ENCODE results near the gene ACBD6.

Gene ACBD6

DNA sequence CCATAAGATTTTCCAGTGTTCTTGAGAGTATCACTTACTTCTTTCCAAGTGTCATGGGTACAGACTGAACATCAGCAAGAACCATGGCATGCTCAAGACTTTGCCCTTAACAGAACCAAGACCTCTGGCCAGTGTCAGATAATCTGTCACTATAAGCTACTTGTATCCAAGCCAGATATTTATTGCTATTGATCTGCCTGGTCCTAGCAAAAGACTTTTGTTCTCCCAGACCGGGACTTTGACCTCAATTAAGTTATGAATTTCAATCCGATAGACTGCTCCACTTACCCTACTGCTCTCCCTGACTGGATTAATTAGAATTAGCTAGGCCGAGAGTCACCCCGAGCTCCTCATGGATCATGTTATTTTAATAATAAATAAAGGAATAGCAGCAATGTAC, 129.6 kb downstream of the ACBD6 start:
- DNase-seq (ENCODE audit: low read depth, low spot score) = no peak

DNA sequence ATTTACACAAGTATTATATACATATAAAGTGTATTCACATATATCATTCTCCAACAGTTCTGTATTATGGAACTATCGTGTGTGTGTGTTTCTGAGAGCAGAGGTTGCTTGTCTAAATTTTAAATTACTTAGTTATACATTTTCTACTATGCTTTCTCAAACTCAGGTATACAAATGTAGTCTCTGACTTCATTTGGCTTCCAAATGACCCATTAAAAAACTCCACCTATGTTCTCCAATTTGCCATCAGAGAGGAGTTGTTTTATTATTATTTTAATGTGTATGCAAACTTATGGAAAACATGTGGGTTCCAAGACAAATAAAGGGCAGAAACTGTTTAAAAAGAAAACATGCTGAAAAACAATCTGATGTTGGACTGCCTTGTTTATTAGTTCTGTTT, 131.8 kb downstream of the ACBD6 start:
- no peak for DNase-seq (ENCODE audit: low read depth, low spot score)

DNA sequence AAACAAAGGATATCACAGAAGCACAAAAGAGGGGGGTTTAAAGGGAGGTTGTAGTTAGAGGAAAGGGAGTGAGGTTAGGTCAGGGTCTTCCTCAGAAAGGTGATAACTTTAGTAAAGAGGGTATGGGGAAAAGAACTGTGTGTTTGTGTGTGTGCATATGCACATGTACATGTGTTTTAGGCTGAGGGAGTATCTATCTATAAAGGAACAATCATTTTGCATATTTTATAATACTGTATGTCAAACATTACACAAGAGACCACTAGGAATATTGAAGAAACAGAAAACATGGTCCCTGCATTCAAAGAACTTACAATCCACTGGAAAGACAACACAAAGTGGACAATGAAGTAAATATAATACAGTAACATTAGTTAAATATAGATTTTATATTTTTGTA, 132.2 kb downstream of the ACBD6 start:
- DNase-seq (ENCODE audit: low read depth, low spot score) = no peak

DNA sequence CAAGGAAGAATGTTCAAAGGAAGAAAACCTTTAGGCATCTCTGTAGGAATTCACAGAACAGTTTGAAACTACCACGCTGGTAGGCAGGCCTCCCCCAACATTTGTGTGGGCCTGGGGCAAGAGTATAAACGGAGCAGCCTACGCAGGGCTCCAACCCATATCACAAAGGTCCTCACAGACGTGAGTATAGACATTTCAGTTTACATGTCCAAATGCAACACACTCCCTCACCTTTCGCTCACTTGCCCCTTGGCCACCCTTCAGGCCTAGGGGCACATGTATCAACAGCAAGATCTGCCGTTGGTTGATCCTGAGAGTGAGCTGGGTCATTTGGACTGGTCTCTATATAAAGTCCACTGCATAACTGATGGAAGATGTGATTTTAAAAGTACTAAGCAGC, 133.3 kb downstream of the ACBD6 start:
- DNase-seq (ENCODE audit: low read depth, low spot score) = no peak

DNA sequence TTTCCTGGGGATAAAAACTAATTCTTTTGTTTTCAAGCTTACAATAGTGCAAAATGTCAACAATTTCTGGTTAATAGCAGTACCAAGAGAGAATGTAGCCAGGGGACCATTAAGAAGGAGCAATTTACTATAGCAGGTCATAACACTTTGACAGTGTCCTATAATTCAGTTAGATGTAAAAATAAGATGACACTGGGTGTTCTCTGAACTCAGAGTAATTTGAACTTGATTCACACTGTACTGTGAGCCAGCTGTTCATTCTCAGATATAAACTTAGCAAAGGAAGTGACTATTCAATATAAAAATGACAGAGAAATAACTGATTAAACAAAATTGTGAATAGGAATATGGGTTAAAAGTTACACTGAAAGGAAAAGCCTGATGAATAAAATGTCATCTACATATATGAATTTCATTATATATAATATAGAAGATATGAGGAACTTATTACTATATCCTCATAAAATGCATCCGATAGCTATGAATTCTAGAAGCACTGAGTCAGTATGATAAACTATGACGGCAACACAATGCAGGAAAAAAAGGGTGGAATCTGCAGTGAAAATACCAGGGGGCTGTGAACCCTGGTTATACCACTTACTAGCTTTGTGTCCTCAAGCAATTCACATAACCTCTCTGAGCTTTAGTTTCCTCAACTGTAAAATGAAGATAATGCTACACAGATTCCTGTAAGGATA, 135.9 kb downstream of the ACBD6 start:
- no peak for DNase-seq (ENCODE audit: low read depth, low spot score)

DNA sequence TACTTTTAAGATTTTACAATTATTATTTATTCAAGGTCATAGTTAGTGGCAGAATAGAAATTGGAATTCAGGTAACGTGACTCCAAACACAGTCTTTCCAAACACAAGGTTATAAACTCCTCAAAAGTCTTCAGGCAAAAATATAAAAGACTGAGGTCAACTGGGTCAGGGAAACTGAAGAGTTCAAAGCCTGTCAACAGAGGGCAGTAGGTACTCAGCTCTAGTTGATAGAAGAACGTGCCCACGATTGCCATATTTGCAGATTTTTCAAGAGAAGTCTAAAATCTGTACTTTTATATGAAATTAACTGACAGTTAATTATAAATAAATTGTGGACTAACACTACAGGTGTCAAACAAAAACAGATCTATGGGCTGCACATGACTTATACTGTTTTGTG, 137.3 kb downstream of the ACBD6 start:
- no peak for DNase-seq (ENCODE audit: low read depth, low spot score)

DNA sequence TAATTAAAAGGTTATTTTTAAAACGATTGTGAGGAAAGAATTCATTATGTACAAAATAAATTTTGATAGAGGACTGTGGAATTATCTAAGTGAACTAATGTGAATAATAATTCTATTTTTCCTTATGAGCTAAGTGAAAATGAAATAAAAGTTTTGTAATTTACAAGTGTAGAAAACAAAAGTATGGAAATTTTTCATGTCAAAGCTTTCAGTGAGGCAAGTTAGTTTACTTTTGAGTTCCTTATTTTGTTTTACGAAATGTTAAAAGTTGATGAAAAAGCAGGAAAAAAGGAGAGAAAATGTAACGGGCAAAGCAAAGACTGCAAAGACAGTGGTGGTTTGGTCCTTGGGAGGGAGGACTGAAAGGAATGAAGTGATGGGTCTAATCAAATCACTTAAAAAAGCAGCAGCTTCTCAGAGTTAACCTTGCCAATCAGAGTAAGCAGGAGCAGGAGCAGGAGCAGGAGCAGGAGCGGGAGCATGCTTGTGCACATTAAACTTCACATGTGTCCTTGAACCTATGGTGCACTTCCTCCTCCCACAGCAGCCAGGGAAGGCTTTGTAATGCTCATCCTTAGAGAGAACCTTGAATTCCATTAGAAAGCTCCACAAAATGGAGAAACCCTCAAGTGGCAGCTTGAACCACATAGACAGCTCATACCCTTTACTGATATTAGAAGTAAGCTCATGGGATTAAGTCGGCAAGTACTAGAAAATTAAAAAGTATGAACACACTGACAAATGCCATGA, 139.0 kb downstream of the ACBD6 start:
- DNase-seq (ENCODE audit: low read depth, low spot score) = no peak

DNA sequence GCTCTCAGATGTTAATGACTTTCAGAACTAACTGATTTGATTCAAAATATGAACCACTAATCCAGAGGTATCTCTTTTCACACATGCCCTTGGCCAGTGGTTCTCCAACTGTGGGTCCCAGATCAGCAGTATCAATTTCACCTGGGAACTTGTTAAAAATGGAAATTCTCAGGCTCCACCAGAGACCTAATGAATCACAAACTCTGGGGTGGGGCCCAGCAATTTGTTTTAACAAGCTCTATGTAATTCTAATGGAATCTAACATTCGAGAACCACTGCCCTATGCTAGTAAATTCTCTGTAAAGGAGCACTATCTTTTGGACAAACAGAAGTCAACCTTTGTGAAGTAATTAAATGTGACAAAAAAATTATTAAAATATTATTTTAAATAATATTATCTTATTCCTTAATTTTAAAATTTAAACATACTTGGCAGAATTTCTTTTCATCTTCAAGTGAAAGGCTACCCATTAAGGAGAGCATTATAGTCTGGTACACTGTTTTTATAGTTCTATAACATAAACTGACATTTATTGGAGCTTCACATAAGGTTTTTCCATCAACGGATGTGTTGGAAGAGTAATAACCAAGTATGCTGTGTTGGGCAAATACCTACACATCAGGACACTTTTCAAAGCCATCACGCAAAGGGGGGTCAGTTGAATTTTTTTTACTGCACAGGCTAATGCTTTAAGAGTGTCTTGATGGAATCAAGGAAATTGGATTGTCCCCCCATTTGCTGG, 141.9 kb downstream of the ACBD6 start:
- no peak for DNase-seq (ENCODE audit: low read depth, low spot score)

DNA sequence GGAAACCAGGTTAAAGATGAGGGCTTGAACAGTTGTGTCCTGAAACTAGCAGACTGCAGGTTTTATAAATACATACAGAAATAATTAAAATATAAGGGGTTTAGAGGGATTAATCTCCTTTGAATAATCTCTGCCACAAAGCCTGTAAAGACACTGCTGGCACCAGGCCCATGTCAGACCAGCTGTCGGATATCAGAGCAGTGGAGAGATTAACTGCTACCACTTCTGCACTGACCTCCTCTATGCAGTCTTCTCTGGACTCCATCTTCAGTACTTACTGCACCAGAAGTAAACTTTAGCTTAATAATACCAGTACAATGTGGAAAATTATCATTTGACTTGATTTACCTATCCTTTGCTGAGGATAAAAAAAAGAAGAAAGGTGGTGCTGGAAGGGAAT, 143.7 kb downstream of the ACBD6 start:
- no peak for DNase-seq (ENCODE audit: low read depth, low spot score)

DNA sequence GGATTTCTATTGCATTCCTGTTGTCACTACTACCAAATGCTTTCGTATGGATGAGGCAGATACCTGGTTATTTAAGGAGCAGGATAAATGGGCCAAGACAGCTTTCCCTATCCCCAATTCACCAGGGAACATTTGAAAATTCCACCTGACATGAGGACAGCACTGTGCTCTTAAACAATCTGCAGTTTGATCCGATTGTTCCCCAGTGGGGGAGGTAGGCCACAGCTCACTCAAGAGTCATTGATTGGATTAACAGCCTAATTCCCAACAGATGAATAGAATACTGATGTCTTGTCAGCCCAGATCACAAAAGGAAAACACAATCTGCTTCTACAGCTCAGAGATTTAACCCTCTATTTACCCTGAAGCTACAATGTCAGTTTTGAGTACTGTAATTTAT, 148.4 kb downstream of the ACBD6 start:
- DNase-seq (ENCODE audit: low read depth, low spot score) = no peak

DNA sequence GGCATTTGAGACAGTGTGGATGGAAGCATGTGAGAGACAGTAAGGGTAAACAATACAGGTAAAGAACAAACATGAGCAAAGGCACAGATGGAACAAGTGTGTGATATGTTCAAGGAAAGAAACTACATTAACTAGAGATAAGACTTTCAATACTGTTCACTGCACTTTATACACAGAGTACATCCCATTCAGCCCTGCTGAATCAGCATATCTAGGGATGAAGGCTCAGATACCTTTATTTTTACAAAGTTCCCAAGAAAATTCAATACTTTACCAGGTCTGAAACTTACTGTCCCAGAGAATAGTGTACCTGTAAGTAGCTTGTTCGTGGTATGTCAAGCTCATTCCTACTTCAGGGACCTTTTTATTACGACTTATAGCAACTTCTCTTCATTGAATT, 149.8 kb downstream of the ACBD6 start:
- no peak for DNase-seq (ENCODE audit: low read depth, low spot score)

DNA sequence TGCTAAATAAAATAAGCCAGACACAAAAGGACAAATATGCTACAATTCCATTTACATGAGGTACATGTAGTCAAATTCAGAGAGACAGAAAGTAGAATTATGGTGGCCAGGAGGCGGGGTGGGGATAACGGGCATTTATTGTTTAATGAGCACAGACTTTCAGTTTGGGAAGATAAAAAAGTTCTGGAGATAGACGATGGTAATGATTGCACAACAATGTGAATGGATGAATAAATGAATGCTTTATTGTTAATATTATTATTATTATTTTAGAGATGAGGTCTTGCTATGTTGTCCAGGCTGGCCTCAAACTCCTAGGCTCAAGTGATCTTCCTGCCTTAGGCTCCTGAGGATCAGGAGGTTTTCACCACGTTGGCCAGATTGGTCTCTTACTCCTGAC, 150.4 kb downstream of the ACBD6 start:
- no peak for DNase-seq (ENCODE audit: low read depth, low spot score)

DNA sequence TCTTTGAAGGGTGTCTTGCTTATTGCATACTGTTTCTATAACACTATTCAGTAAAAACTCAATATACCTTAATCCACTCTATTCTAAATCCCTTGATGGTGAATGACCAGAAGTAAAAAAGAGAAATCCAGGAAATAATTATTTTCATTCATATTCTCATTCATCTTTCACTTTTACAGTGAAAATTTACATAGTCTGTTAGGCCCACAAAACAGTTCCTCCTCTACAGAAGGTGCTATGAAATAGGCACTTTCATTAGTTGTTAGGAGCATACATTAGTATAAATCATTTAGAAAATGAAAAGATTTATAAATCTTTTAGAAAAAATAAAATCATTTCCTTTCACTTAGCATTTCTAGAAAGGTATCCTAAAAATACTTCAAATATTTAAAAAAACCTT, 157.2 kb downstream of the ACBD6 start:
- DNase-seq (ENCODE audit: low read depth, low spot score) = no peak

DNA sequence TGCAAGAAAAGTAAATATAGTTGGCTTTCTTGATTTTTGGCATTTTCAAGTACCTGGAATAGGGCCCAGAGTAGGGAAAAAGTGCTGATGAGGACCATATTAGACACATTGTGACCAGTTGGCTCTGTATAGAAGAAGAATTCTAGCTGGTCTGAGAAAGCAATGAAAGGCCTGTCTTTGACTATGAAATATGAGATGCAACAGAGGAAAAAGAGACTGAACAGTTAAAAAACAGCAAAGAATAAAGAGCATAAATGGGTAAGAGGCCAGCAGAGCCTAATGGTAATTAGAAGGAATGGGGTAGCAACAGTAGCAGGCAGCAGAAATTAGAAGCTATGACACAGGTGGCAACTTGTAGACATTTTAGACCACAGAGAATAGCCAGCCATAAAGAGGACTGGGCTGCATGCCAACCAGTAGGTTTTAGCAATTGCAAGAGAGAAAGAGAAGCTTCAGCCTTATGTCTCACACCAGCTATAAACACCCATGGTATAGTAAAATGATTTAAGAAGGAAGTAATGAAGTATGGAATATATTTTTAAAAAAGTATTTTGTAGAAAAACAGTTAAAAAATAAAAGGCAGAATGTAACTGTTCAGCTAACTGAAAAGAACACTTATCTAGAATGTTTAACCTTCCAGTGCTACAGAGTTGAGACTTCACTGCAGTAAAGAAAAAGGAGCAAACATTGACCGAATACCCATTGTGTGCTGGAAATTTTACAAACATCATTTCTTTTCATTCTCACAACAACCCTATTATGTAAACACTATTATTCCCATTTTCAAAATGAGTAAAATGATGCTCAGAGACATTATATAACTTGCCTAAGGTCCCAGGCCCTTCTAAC, 158.2 kb downstream of the ACBD6 start:
- DNase-seq (ENCODE audit: low read depth, low spot score) = no peak

DNA sequence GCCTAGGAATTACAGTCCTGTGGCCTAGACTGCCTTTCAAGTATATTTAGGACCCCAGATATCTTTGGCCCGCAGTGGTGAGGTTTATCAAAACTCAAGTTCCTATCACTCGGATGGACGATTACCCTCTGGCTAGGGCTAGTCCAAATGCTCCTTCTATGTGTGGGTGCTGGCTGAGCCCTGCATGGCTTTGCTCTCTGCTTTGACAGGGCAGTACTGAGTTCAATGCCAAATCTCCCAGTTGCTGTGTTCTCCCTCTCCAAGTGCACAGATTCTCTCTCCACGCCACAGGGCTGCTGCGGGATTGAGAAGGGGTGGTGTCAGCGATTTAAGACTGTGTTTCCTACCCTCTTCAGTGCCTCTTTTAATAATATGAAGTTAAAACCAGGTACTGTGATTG, 175.3 kb downstream of the ACBD6 start:
- no peak for DNase-seq (ENCODE audit: low read depth, low spot score)

DNA sequence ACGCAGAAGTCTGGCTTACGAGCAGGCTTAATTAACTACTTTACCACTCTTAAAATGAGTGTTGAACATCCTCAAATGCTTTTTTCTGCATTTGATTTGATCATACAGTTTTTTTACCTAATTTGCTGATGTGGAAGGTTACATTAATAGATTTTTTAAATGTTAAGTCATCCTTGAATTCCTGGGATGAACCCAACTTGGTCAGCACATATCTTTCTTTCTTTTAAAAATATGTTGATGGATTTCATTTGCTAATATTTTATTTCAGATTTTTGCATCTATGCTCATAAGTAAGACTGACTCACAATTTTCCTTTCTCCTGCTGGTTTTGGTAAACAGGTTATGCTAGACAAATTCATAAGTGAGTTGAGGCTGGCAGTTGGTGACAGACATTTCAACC, 189.5 kb downstream of the ACBD6 start:
- DNase-seq (ENCODE audit: low read depth, low spot score) = no peak

DNA sequence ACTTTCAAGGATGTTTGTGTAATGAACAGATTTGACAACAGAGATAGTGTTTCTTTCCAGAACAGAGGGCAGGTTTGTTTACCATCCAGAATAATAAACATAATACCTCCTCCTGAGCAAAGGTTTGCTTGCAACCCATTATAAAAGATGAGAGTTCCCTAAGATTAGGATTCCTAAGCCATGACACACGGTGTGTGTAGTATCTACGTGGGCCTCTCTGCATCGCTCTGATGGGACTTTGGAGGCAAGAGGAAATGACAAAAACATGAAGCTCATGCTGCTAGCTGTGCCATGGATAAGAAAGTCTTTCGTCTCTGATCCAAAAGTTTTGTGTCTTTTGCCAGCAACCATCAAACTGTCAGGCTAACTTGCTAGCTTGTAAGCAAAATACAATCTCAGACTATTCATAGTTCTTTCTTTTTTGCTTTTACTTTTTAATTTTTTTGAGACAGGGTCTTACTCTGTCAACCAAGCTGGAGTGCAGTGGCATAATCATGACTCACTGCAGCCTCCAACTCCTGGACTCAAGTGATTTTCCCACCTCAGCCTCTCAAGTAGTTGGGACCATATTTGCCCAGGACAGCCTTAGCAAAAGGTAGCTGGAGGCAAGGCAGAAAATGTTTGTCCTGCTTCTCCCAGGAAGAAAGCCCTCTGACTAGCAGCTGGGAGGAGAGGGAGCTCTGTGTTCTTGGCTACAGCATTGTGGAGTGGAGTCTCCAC, 191.2 kb downstream of the ACBD6 start:
- no peak for DNase-seq (ENCODE audit: low read depth, low spot score)

DNA sequence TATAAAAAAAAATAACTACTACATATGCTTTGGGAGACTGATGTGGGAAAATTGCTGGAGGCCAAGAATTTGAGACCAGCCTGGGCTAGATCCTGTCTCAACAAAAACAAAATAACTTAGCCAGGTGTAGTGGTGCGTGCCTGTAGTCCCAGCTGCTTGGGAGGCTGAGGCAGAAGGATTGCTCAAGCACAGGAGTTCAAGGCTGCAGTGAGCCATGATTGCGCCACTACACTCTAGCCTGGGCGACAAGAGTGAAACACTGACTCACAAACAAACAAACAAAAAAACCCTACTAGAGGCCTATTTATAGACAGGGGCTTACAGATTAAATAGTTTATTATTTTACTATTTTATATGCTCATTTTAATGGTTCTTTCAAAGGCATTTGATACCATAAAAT, 192.3 kb downstream of the ACBD6 start:
- DNase-seq (ENCODE audit: low read depth, low spot score) = no peak

DNA sequence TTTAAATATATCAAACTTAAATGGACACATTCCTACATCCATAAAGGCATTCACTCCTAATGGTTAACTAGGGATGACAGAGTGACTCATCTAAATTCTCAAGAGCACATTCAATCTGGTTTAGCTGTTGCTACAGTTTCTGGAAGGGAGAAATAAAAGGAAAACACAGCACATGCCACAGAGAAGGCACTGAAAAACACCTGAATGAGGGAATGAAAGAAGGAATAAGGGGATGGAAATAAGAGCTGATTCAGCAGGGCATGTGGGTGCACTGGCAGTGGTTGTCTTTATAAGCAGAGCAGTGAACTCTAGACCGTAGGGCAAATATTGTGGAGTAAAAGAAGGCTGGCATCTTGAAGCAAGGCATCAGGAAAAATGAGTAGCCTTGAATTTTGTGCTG, 193.0 kb downstream of the ACBD6 start:
- DNase-seq (ENCODE audit: low read depth, low spot score) = no peak

DNA sequence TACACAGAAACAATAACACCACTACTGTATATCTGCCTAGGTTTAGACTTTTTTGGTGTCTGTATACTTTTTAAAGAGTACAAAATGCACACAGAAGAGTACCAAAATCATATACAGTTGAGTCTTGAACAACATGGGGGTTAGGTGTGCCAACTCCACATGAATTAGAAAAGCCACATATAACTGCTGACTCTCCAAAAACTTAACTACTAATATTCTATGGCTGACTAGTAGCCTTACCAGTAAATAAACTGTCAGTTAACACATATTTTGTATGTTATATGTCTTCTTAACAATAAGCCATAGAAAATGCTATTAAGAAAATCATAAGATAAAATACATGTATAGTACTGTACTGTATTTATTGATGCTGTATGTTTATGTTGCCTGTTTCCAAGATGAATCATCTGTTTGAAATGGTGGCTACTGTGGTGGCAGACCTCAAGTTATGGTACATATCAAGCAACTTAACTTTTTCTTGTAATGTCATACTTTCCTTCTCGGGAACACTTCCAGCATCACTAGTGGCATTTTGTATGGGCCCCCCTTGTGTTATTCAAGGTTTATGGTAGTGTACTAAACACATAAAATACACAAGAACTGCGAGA, 201.1 kb downstream of the ACBD6 start:
- DNase-seq (ENCODE audit: low read depth, low spot score) = no peak
